Kidney capillary endothelial cell (primary cell): Measurements from ENCODE around the gene CXCR5.
A peak's percentile ranks its signal among the peaks of the same experiment; 100 is the strongest.

Experiments
- DNase-seq: peaks from one replicate; pipeline ENCODE4 v3.0.0-alpha.2; 2018; ENCODE audit warnings: low spot score

Gene CXCR5

GRCh38 chr11:118899296-118899688, 15.6 kb downstream of the CXCR5 start:
- DNase-seq = no peak

- no peak for DNase-seq
Measured at GRCh38 chr11:118899706-118900360, 16.1 kb downstream of the CXCR5 start.

- DNase-seq = no peak
Measured at GRCh38 chr11:118900535-118901384, 17.1 kb downstream of the CXCR5 start.

- DNase-seq = no peak
Measured at GRCh38 chr11:118901494-118902335, 18.0 kb downstream of the CXCR5 start.

- DNase-seq = no peak
Measured at GRCh38 chr11:118902336-118903203, 18.9 kb downstream of the CXCR5 start.

DNA sequence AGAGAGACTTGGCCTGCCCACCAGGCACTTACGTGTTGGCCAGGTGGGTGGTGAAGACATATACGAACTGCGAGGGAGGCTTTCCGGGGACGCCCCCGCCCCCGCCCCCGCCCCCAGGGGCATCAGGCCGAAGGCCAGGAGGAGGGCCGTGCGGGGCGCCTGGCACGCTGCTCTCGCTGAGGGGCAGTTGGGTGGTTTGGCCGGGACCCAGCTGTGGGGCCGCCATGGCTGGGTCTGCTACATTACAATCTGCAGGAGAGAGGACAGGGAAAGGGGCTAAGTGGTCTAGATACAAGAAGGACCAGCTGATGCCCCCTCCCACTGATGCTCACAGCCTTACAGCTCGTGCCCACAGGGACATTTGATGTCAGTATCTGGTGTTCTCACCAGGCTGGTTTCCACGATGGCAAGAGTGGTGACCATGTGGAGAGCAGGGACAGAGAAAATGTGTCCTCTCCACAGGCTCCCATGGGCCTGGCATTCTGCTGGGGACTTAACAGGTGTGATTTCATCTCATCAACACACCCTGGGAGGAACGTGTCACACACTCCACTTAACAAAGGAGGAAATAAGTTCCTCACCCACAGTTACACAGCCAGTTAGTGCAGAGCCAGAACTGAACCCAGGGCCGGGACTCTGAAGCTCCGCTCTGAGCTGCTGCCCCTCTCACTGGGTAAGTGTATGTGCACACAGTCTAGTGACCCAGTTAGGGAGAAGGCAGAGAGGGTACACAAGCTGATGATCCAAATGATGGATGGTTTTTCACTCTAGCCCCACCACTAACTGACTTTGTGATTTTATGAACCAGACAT, 19.7 kb downstream of the CXCR5 start:
- DNase-seq = no peak

- DNase-seq = peak; percentile 65
Measured at GRCh38 chr11:118907051-118908042, 23.7 kb downstream of the CXCR5 start.

DNA sequence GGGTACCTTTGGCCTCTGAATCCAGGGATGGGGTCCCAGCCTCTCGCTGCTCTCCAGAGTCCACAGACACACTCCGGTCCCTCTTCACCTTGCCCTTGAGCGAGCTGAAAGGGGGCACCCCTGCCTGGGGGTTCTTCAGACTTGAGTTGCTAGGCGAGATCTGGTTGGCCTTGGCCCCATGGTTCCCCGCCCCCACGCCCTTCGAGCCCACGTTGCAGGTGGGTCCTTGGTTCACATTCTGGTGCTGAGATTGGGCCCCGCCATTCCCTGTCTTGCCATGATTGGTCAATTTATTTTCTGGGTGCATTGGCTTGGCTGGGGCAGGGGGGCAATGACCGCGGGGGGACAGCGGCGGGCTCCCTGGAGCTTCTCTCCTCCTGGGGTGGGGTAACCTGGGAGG, 24.6 kb downstream of the CXCR5 start:
- no peak for DNase-seq

- DNase-seq = peak; percentile 61
Measured at GRCh38 chr11:118908901-118909618, 25.4 kb downstream of the CXCR5 start.

- DNase-seq = no peak
Measured at GRCh38 chr11:118909619-118910308, 26.1 kb downstream of the CXCR5 start.

GRCh38 chr11:118910309-118911112, 26.8 kb downstream of the CXCR5 start:
- DNase-seq = peak; percentile 65

- DNase-seq = peak; percentile 70
Measured at GRCh38 chr11:118911113-118911879, 27.6 kb downstream of the CXCR5 start.

DNA sequence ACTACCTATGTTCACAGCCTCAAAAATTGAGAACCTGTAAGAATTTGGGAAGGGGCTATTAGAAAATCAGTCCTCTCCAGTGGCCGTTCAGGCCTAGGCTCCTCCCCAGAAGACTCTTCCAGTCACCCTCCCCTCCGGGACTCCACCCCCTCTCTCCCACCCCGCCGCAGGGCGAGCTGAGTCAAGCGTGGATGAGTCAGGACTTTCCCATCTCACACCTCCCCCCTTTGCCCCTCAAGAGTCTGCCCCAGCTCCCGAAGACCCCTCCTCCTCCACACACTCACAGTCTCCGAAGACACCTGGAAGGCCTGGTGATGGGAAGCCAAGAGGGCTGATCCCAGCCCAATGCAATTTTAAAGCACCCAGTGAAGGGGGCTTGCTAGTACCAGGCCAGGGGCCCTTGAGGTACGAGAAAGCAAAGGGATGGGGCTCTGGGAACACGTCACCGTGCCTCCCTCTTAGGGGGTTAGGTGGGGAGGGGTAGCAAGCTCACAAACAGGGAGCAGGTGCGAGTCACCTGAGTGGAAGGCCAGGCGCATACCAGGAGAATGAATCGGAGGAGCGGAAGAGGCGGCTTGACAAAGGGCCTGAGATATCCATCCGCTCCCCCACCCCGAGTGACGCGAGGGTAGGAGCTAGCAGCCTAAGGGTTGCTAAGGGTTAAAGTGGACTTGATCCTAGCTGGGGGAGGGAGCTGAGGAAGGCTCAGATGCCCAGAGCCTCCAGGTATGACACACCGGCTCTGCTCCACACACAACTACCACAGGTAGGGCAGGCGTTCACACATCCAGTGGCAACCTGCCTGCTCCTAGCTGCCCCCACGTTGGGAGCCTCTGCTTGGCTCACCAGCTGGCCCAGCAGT, 28.4 kb downstream of the CXCR5 start:
- DNase-seq = peak; percentile 92

DNA sequence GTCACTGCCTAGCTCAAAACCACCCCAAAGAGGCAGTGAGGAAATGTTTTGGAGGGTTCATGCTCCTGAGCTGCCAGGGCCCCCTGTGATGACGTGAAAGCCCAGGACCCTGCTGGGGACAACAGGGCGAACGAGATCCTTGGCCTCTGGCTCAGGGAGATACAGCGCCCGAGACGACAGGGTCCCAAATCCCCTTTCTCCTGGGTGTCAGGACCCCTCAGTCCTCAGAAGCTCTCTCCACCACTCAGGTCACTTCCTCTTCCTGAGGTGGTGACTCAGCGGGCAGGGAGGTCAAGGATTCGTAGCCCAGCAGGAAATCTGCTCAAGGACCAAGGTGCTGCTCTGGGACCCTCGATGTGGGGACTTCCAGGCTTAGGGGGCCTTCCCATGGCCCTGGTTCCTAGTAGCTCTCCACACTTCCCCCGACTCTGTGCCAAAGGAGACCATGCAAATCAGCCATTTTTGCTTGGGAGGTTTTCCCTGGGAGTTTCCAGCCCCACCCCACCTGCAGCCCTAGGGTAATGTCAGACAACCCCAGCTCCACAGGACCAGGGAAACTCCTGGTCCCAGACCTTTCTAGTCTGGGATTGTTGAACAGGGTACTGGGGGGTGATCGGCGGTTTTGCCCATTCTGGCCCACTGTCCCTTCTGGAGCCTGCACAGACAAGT, 29.2 kb downstream of the CXCR5 start:
- DNase-seq = peak; percentile 68
